ENCODE results near the gene ZBTB24.

ZBTB24 gene

GRCh38 chr6:109480993-109481480 is 2.0 kb downstream of the ZBTB24 start:
- no peak overlapping the region for H3K27ac ChIP-seq
- H3K4me1 ChIP-seq (ENCODE audit: control insufficient read depth in 1 of 2, insufficient read depth in 1 of 2, low read depth in 1 of 2, low read length in 1 of 2), result peaks cover 26 to 40% of the 10 kb centered on the region in 2 experiments
- no peaks in the 10 kb centered on the region for H3K27me3 ChIP-seq
- H3K9me3 ChIP-seq, result no peaks in the 10 kb centered on the region
- no peak for TF ChIP-seq CTCF (IDR thresholded peaks at IDR 0.05)
- H3K4me3 ChIP-seq (ENCODE audit: low read depth in 1 of 2, low read length in 1 of 2), result no peak overlapping the region
- H3K36me3 ChIP-seq, result peaks cover 12% of the 10 kb centered on the region

GRCh38 chr6:109478841-109479624 is 4.0 kb downstream of the ZBTB24 start:
- no peaks in the 10 kb centered on the region for H3K9me3 ChIP-seq
- peaks cover 32% of the 10 kb centered on the region for H3K36me3 ChIP-seq
- H3K27me3 ChIP-seq, result no peaks in the 10 kb centered on the region
- TF ChIP-seq CTCF (IDR thresholded peaks at IDR 0.05), result no peak
- no peak overlapping the region for H3K4me3 ChIP-seq (ENCODE audit: low read depth in 1 of 2, low read length in 1 of 2)
- H3K4me1 ChIP-seq (ENCODE audit: control insufficient read depth in 1 of 2, insufficient read depth in 1 of 2, low read depth in 1 of 2, low read length in 1 of 2), result peaks cover 26 to 40% of the 10 kb centered on the region in 2 experiments
- no peak overlapping the region for H3K27ac ChIP-seq

- H3K27ac ChIP-seq, result no peak overlapping the region
Measured at GRCh38 chr6:109478222-109478805, 4.7 kb downstream of the ZBTB24 start.

GRCh38 chr6:109477725-109478124 is 5.3 kb downstream of the ZBTB24 start:
- TF ChIP-seq CTCF (IDR thresholded peaks at IDR 0.05), result no peak
- Histone ChIP-seq H3K4me1 (ENCODE audit: control insufficient read depth in 1 of 2, insufficient read depth in 1 of 2, low read depth in 1 of 2, low read length in 1 of 2) (peaks cover 21 to 33% of the 10 kb centered on the region in 2 experiments), H3K9me3 (no peaks in the 10 kb centered on the region), H3K27me3 (no peaks in the 10 kb centered on the region), H3K27ac (no peak overlapping the region), H3K36me3 (peaks cover 43% of the 10 kb centered on the region), H3K4me3 (ENCODE audit: low read depth in 1 of 2, low read length in 1 of 2) (no peak overlapping the region)

More at GRCh38 chr6:109478222-109478805, 4.7 kb downstream of the ZBTB24 start:
- H3K4me3 ChIP-seq (ENCODE audit: low read depth in 1 of 2, low read length in 1 of 2), result no peak overlapping the region
- H3K4me1 ChIP-seq (ENCODE audit: control insufficient read depth in 1 of 2, insufficient read depth in 1 of 2, low read depth in 1 of 2, low read length in 1 of 2), result peaks cover 22 to 35% of the 10 kb centered on the region in 2 experiments
- H3K36me3 ChIP-seq, result peaks cover 37% of the 10 kb centered on the region
- H3K27me3 ChIP-seq, result no peaks in the 10 kb centered on the region
- H3K9me3 ChIP-seq, result no peaks in the 10 kb centered on the region
- TF ChIP-seq CTCF (IDR thresholded peaks at IDR 0.05), result no peak

GRCh38 chr6:109477184-109477583 is 5.8 kb downstream of the ZBTB24 start:
- peaks cover 16 to 30% of the 10 kb centered on the region in 2 experiments for H3K4me1 ChIP-seq (ENCODE audit: control insufficient read depth in 1 of 2, insufficient read depth in 1 of 2, low read depth in 1 of 2, low read length in 1 of 2)
- peaks cover 43% of the 10 kb centered on the region for H3K36me3 ChIP-seq
- H3K4me3 ChIP-seq (ENCODE audit: low read depth in 1 of 2, low read length in 1 of 2), result no peak overlapping the region
- no peaks in the 10 kb centered on the region for H3K9me3 ChIP-seq
- TF ChIP-seq CTCF (IDR thresholded peaks at IDR 0.05), result no peak
- H3K27ac ChIP-seq, result no peak overlapping the region
- H3K27me3 ChIP-seq, result no peaks in the 10 kb centered on the region
